Measurements from ENCODE around the gene C5orf63.
"Not testable (repeated sequence)": the region's sequence is repeated elsewhere in the genome, so short reads cannot be mapped to it uniquely, and the experiment has no call there.

GRCh38 chr5:127023552-127024191 lies 49.6 kb downstream of the C5orf63 start:
- TF ChIP-seq CTCF (IDR thresholded peaks at IDR 0.05; ENCODE audit: low read depth, low read length); EZH2phosphoT487 (IDR thresholded peaks at IDR 0.05; ENCODE audit: low read depth): not testable (repeated sequence)

All from OCI-LY3 (cell line).